ENCODE measurements around the gene GNB2. TPM values are rescaled to one million over a fixed set of nuclear protein-coding genes. Genes with fewer than 3 reads are reported as not detected.
A peak's percentile ranks its signal among the peaks of the same experiment; 100 is the strongest.

The GNB2 gene
- total RNA-seq, 2 donors from 2014 or later: 273 to 279 TPM

- no peak for DNase-seq
- intact Hi-C loops (cut with DNase I, micrococcal nuclease): no loop called here
Observed at GRCh38 chr7:100678291-100678984, 4.9 kb downstream of the GNB2 start.

GRCh38 chr7:100679129-100679926, 5.8 kb downstream of the GNB2 start:
- intact Hi-C loops (cut with DNase I, micrococcal nuclease): no loop called here
- DNase-seq (peak in 1 of 2 donors; percentile 21), ATAC-seq (peak; percentile 11)

More at GRCh38 chr7:100678291-100678984, 4.9 kb downstream of the GNB2 start:
- no peak for ATAC-seq

GRCh38 chr7:100679927-100680575, 6.5 kb downstream of the GNB2 start:
- ATAC-seq: no peak
- DNase-seq: no peak
- intact Hi-C loops (cut with DNase I, micrococcal nuclease): loop anchor here in 1 of 2 donors (10.0 kb wide), 1 partner anchor 95 kb away; the partner anchor contains the start of genes FBXO24 and LRCH4

GRCh38 chr7:100680576-100681271, 7.2 kb downstream of the GNB2 start:
- peak in 1 of 2 donors; percentile 15 for DNase-seq
- ATAC-seq: peak; percentile 9
- intact Hi-C loops (cut with DNase I, micrococcal nuclease): loop anchor here in 1 of 2 donors (10.0 kb wide), 1 partner anchor 96 kb away; the partner anchor contains the start of genes FBXO24 and LRCH4

- intact Hi-C loops (cut with DNase I, micrococcal nuclease): loop anchor here in 1 of 2 donors (10.0 kb wide), 1 partner anchor 97 kb away; the partner anchor contains the start of genes FBXO24 and LRCH4
- DNase-seq (no peak), ATAC-seq (no peak)
Observed at GRCh38 chr7:100681491-100682227, 8.1 kb downstream of the GNB2 start.

GRCh38 chr7:100682228-100682741, 8.7 kb downstream of the GNB2 start:
- intact Hi-C loops (cut with DNase I, micrococcal nuclease): loop anchor here in 1 of 2 donors (10.0 kb wide), 1 partner anchor 97 kb away; the partner anchor contains the start of genes FBXO24 and LRCH4
- no peak for ATAC-seq
- DNase-seq: no peak

GRCh38 chr7:100682991-100683658, 9.6 kb downstream of the GNB2 start:
- intact Hi-C loops (cut with DNase I, micrococcal nuclease): loop anchor here in 1 of 2 donors (10.0 kb wide), 1 partner anchor 98 kb away; the partner anchor contains the start of genes FBXO24 and LRCH4
- DNase-seq: no peak
- no peak for ATAC-seq

- DNase-seq (no peak), ATAC-seq (no peak)
- intact Hi-C loops (cut with DNase I, micrococcal nuclease): loop anchor here in 1 of 2 donors (10.0 kb wide), 1 partner anchor 99 kb away; the partner anchor contains the start of genes FBXO24 and LRCH4
Observed at GRCh38 chr7:100683659-100684533, 10.4 kb downstream of the GNB2 start.

- intact Hi-C loops (cut with DNase I, micrococcal nuclease): loop anchor here in 1 of 2 donors (10.0 kb wide), 1 partner anchor 100 kb away; the partner anchor contains the start of genes FBXO24 and LRCH4
- ATAC-seq (no peak), DNase-seq (no peak)
Observed at GRCh38 chr7:100684534-100685042, 11.0 kb downstream of the GNB2 start.

GRCh38 chr7:100685049-100685605, 11.6 kb downstream of the GNB2 start:
- no peak for ATAC-seq
- intact Hi-C loops (cut with DNase I, micrococcal nuclease): loop anchor here in 1 of 2 donors (10.0 kb wide), 1 partner anchor 100 kb away; the partner anchor contains the start of genes FBXO24 and LRCH4
- no peak for DNase-seq

GRCh38 chr7:100685631-100686145, 12.1 kb downstream of the GNB2 start:
- ATAC-seq: no peak
- intact Hi-C loops (cut with DNase I, micrococcal nuclease): loop anchor here in 1 of 2 donors (10.0 kb wide), 1 partner anchor 101 kb away; the partner anchor contains the start of genes FBXO24 and LRCH4
- DNase-seq: no peak

- intact Hi-C loops (cut with DNase I, micrococcal nuclease): loop anchor here in 1 of 2 donors (10.0 kb wide), 1 partner anchor 102 kb away; the partner anchor contains the start of genes FBXO24 and LRCH4
- DNase-seq (no peak), ATAC-seq (no peak)
Observed at GRCh38 chr7:100686201-100686821, 12.8 kb downstream of the GNB2 start.

- DNase-seq: no peak
- no peak for ATAC-seq
- intact Hi-C loops (cut with DNase I, micrococcal nuclease): loop anchor here in 1 of 2 donors (10.0 kb wide), 1 partner anchor 102 kb away; the partner anchor contains the start of genes FBXO24 and LRCH4
Observed at GRCh38 chr7:100686822-100687211, 13.3 kb downstream of the GNB2 start.

GRCh38 chr7:100687261-100687660, 13.7 kb downstream of the GNB2 start:
- DNase-seq (no peak), ATAC-seq (no peak)
- intact Hi-C loops (cut with DNase I, micrococcal nuclease): loop anchor here in 1 of 2 donors (10.0 kb wide), 1 partner anchor 102 kb away; the partner anchor contains the start of genes FBXO24 and LRCH4

Measured in left colon (tissue), 2 donors.